HG03025 (cell line): Measurements from ENCODE around the gene COLQ.
"Not testable (repeated sequence)": the region's sequence is repeated elsewhere in the genome, so short reads cannot be mapped to it uniquely, and the experiment has no call there.

ENCODE experiments used
- ATAC-seq: cut with Tn5 transposase; IDR thresholded peaks from one replicate; pipeline ENCODE4 v1.9.1; 2021; ENCODE audit warnings: mild to moderate bottlenecking, moderate library complexity; ENCODE audit not compliant: unreplicated experiment, low FRiP score

Gene COLQ

DNA sequence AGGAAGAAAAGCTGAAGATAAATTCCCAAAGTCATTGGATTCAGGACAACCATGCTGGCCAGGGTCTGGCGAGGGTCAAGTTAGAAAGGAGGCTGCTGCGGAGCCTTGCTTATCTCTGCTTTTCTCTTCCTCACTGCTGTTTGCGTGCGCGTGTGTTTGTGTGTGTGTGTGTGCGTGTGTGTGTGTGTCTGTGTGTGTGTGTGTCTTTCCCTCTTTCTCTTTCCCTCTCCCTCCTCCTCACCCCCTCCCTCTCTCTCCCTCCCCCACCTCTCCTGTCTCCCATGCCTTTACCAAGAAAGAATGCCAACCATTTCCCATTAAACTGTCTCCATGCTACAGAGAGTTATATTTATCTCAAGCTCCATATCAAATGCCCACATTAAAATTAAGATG is at the start of gene COLQ:
COLQ (minus strand) TSS at position 134 of the 393 bp plus-strand sequence; CDS start at position 53, 81 bp downstream.
- no peak for ATAC-seq

DNA sequence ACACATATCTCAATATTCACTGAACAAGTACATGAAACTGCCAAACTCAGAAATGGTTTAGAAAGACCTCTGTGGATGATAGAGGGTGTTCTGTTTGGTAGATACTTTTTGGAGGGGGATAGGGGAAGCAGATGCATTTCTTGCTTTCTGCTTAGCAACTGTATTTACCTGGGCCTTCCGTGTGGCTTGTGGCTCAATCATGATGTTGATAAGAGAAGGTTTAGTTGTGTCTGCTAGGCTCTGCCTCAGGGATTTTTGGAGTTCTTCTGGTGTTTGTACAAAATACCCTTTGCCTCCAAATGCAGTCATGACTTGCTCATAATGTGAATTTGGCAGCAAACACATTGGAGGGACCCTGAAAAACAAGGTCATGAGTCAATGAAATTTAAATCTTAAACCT is 41.7 kb upstream of the COLQ start:
- ATAC-seq: no peak

DNA sequence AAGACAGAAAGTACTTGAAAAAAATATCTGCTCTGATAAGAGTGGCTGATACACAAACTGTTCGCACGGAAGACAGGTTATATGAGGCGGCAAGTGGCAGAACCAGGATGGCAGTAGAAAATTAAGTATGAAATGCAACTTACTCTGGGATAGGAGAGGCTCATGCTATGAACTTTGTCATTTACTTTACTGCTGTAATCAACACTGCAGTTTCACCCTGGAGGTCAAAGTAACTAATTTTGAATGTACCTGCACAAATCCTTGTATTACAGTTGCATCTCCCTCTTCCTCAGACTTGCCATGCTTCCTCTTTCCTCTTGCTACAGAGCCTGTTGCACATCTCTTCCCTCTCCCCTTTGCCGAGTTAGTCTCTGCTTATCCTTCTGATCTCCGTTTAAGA is 41.1 kb upstream of the COLQ start:
- no peak for ATAC-seq

DNA sequence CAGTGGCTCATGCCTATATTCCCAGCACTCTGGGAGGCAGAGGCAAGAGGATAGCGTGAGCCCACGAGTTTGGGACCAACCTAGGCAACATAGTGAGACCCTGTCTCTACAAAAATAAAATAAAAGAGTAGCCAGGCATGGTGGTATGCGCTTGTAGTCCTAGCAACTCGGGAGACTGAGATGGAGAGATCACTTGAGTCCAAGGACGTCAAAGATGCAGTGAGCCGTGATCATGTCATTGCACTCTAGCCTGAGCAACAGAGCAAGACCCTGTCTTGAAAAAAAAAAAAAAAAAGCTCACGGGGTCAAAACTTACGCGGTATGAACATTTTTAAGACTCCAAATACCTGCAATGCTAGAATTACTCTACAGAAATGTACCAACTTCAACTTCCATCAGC is 37.1 kb upstream of the COLQ start:
- no peak for ATAC-seq

DNA sequence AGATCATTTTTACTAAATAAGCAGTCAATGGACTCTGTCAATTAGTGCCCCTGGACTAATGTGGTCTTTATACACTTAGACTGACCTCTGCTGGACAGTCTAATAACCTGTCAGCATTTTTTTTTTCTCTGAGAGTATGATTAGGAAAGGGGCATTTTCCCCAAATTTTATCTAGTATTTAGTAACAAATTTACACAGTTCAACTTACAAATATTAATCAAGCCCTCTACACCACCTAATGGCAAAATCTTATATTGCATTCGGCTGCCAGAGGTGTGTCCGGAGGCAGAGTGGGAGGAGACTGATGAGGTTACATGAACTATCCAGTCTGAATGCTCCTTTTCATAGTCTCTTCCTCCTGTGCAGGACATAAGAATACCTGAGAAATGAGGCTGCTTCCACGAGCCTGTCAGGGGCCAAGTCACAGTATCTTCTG is 36.0 kb upstream of the COLQ start:
- ATAC-seq: no peak

DNA sequence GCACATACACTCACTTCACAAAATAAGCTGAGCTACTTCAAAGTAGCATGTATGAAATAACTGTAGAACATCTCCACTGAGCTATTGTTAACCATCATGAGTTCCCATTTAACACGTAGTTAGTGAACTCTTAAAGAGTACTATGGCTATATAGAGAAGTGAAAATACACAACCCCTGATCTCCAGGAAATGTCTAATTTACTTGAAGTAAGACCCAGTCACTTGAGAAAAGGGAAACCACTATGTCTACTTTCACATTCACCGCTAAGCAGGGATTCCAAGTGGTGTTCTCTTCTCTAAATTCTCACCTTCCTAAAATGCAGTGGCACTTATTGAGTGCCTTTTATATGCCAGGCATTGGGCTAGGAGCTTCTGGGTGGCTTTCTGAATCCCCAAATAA is 35.0 kb upstream of the COLQ start:
- peak; percentile 87 for ATAC-seq

DNA sequence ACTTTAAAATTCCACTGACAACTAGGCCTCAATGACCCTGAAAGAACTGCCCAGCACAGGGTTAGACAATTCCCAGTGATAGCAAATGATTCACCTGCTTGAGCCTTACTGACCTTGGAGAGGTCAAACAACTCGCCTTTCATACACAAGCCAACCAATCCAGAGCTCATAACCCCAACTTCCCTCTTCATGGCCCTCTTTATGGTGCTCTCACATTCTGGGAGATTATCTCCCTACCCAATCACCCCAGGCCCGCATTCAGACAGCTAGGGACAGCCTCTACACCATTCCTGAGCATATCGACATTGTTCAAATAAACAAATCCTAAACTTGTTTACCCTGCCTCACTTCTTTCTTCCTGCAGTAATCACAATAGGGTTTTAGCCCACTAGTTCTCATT is 32.2 kb upstream of the COLQ start:
- no peak for ATAC-seq

DNA sequence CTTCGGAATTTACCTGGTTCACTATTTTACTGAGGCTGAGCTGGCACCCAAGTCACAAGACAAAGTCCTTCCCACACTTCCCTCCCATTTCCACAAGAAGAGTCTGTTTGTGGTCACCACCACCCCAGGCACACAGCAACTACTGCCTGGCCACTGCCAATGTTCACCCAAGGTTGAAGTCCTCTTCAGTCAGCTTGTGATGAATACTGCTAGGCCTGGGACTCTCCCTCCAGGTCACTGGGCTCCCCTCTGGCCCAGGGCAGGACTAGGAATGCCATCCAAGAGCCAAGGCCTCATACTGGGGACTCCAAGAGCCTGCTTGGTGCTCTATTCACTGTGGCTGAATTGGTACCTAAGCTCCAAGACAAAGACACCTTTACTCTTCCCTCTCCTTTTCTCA is 30.4 kb upstream of the COLQ start:
- no peak for ATAC-seq

DNA sequence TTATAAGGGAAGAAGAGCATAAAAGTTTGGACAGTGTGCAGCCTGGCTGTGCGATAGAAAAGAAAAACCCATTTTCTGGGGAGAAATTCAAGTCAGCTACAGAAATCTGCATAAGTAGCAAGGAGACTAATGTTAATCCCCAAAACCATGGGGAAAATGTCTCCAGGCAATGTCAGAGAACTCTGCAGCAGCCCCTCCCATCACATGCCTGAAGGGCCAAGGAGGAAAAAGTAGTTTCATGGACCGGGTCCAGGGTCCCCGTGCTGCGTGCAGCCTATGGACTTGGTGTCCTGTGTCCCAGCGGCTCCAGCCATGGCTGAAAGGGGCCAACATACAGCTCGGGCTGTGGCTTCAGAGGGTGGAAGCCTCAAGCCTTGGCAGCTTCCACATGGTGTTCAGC is 28.3 kb upstream of the COLQ start:
- ATAC-seq: no peak

DNA sequence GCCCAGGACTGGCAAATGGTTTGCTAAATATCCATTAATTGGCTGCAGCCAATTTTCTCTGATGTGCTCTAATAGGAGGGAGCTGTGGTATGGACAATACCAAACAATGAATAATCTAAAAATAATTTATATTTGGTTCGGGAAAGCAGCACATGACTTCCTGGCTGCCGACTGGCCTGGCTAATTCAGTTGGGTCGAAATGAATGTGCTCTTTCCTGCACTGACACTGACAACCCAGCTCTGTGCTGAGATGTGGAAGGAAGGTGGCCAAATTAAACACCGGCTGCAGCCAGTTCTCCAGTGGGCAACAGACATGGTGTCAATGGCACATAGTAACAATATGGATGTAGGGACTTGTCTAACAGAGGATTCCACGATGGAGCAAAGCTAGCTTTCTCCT is 21.1 kb upstream of the COLQ start:
- ATAC-seq: no peak

DNA sequence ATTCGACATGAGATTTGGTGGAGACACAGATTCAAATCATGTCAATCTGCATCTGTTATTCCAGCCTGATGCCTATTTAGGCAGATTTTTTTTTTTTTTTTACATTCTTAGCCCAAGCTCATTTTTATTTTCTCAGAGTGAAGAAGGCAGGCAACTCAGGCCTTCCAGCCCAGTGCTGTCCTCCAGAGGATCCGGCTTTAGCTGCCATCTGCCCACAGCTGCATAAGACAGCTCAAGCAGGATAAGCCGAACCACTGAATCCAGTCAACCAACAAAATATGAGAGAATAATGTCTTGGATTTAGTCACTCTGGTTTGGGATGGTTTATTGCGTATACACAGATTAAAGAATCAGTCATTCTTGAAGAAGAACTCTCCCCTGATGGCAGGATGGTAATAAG is 19.9 kb upstream of the COLQ start:
- no peak for ATAC-seq

DNA sequence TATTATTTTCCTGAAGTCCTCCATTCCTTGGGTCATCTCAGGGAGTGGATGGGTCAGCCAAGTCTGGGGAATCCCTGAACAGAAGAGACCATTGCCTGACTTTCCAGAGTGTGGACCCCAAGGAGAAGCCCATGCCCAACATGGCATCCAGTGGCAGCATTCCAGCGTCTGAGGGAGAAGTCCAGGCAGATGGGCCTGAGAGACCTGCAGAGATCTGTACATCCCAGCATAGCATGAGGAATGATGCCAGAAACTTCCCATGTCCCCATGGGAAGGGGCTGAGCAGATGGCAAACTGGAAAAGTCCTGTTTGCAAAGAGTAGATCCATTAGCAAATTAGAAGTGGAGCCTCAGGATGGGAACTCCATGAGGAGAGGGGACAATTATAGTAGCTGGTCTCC is 17.6 kb upstream of the COLQ start:
- no peak for ATAC-seq

DNA sequence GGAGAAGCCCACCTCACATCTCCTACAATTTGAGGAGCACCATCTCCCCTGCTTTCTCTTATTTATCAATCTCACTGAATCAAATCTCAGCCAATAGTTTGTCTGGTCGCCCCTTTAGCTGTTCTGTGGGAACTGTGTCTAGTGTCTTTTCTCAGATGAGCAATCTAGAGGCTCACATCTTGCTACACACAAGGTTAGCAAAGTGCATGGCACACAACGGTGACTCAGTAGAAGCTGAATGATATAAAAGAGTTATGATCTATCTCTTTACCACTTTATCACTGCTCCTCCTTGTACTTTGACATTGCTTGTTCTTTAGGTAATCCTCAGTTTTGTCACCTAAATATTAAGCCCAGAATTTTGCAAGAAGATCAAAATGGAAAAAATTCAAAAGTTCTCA is 16.8 kb upstream of the COLQ start:
- no peak for ATAC-seq

DNA sequence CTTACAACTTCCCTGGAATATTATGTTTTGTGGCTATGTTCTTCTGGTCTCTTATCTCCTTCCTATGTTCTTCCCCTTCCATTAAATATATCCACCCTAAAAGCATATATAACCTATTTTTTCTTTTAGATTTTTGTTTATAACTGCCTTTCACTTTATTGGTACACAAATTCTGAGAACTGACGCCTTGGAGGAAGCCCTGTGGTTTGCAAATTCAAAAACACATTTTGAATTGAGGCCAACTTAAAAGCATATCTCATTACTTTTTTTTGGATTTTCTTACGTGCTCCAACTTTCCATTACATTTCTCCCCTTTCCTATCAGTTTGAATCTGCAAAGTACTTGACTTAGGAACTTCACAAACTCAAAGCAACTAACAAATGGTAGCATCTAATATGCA is 15.3 kb upstream of the COLQ start:
- no peak for ATAC-seq

DNA sequence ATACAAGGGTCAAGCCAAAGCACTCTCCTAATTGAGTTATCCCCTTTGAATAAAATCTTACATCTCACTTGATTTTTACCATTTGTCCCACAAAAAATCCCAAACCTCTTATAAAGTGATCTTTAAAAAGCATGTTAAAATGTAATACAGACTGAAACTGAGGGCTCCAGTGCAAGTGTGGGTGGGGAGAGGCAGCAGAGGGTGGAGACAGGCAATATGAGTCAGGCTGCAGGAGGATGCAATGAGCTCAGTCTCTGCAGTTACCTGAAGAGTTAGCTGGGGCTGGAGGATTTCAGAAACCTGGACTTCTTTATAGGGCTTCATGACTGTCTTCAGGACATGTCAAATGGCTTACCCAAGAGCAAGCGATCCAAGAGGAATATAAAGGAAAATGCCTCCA is 14.2 kb upstream of the COLQ start:
- ATAC-seq: no peak

DNA sequence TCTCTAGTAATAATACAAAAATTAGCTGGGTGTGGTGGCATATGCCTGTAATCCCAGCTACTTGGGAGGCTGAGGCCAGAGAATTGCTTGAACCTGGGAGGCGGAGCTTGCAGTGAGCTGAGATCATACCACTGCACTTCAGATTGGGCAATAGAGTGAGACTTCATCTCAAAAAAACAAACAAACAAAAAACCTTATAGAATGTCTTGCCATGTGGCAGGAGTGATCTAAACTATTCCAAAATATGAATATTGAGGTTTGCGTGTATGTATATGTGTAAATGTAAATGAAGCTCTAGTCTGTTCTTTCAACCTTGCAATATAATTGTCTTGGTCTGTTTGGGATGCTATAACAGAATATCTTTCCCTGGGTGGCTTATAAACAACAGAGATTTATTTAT is 11.1 kb upstream of the COLQ start:
- ATAC-seq: not testable (repeated sequence)

DNA sequence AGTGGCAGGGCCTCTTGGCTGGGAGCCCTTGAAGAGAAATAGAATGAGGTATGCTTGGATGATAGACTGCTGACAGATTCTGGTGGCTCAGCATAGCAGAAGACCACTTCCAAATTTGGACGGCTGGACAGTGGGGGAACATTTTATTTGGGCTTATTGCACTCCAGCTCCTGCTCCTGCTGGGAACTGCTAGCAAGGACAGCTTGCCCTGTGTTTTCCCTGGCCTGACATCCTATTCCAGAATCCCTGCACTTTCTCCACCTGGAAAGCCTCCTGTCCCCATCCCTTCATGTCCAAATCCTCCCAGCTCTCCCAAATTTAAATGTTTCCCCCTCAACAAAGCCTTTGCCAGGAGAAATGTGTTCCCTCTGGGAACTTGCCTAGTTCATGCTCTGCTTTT is 9.8 kb upstream of the COLQ start:
- no peak for ATAC-seq

DNA sequence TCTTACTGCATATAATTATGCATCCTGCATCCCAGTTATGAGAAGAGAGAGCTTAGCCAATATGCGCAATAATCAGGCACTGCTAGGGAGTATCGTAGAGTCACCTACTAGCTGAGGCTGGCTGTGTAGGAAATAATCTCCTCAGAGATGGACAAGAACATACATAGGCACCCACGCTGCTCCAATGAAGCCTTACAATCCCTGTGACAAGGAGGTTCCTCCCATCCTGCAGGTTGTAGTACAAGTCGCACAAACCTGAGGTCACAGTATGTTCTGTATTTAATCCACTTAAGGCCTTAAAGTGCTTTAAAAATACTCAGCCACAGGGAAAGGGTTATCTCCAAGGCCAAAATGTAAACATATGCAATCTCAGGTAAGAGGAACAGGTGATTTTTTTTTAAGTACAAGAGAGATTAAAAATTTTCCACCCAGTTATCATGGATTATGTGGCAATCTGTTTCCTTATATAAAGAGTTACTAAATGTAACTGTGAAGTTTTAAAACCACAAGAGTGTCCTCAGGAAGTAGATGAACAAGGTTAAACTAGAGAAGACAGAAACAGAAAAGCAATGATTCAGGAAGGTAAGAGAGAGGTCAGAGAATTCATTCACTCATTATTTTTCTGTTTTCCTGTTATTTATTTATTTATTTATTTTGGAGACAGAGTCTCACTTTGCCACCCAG is 7.5 kb upstream of the COLQ start:
- ATAC-seq: no peak

DNA sequence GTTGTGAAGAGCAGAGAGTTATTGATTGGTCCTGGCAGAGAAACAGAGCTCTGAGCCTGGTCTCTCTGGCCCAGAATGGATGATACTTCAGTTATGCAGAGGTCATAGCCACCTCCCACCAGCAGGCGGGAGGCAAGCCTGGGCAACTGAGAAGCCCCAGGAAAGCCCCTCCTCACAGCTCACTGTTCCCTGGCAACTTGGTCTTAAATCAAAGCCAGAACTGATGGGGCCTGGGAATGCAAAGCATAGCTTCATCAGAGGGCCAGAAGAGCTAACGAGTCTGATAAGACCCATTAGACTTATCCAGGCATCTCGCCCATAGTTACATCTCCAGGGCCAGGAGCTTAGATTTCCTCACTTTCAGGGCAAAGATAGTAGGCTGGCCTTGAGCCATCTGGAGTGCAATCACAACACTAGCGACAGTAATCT is 5.5 kb upstream of the COLQ start:
- no peak for ATAC-seq

DNA sequence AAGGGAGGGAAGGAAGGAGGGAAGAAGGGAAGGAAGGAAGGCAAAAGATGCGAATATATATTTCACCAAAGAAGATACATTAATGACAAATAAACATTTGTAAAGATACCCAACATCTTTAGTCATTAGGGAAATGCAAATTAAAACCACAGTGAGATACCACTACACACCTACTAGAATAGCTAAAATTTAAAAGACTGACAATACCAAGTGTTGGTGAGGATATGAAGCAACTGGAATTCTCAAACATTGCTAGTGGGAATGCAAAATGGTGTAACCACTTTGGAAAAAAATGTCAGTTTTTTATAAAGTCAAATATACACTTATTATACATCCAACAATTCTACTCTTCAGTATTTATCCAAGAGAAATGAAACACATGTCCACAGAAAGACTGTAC is 4.3 kb upstream of the COLQ start:
- no peak for ATAC-seq

DNA sequence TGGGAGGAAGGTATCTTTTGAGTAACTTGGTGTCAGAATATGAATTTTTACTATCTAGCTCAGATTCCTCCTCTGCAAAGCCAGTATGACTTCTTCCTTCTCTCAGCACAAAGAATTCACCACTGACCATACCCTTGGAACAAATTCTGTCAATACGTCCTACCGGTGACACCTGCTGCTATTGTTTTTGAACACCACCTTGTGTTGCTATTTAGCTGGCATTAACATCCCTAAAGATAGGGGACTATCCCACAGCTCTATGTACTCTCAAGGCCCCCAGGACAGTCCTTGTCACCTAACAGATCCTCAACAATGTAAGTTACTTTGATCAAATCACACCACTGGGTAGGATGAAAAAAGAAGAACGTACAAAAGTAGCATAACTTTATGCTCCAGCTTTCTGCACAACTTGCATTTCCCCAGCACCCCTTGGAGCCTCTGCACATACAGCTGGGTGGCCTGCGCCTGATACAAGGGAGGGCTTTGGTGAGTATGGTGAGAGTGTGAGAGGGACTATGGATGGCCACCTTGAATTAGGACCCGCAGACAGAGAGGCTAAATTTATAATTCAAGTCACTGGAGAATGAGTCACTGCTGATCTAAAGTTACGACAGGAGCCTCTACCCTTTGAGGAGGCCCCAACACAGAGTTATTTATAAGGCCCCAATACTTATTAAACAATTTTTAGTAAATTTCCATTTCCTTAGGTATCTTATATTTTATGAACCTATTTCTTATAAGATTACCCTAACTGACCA is 2.3 kb upstream of the COLQ start:
- ATAC-seq: no peak

DNA sequence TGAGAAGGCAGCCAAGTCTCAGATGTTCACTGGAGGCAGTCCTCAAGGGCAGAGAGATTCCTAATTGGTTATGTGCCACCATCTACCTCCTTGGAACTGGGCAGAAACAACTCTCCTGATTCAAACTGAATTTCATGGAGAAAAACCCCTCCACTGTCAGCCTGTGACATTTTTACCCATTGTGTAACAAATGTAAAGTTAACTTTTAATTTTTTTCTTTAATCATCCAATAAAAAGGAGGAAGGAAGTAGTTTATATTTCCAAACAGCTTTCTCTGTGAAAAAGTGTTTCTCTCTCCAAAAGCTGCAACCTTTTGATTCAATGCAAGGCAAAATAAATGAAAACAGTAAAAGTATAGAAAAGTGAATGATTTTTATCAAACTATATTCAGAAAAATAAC is 510 bp upstream of the COLQ start:
- ATAC-seq: no peak
